GM18526 (cell line): ENCODE data around the gene GNAI2.

Source experiments
- POLR2A ChIP-seq: IDR thresholded peaks from 3 replicates; pipeline ENCODE4 v1.6.1; 2011; ENCODE audit not compliant: insufficient read length; ENCODE audit errors: extremely low read depth

GNAI2 gene

GRCh38 chr3:50201573-50202315, 34.3 kb upstream of the GNAI2 start:
- no peak for TF ChIP-seq POLR2A

GRCh38 chr3:50202353-50203112, 33.5 kb upstream of the GNAI2 start:
- no peak for TF ChIP-seq POLR2A

GRCh38 chr3:50203113-50203808, 32.7 kb upstream of the GNAI2 start:
- no peak for TF ChIP-seq POLR2A

- TF ChIP-seq POLR2A, result no peak
These were observed 31.9 kb upstream of the GNAI2 start for GRCh38 chr3:50203809-50204803.

GRCh38 chr3:50204804-50205412, 31.1 kb upstream of the GNAI2 start, which contains the start of gene SLC38A3:
Gene SLC38A3 (plus strand): TSS chr3:50205271. CDS start chr3:50214200, 8,929 bp downstream.
- TF ChIP-seq POLR2A, result no peak

- TF ChIP-seq POLR2A, result no peak
These were observed 30.4 kb upstream of the GNAI2 start for GRCh38 chr3:50205413-50206276.

- no peak for TF ChIP-seq POLR2A
These were observed 28.5 kb upstream of the GNAI2 start for GRCh38 chr3:50207359-50208042.

- no peak for TF ChIP-seq POLR2A
These were observed 27.2 kb upstream of the GNAI2 start for GRCh38 chr3:50208677-50209344.

- TF ChIP-seq POLR2A, result no peak
These were observed 25.9 kb upstream of the GNAI2 start for GRCh38 chr3:50210176-50210509.

- TF ChIP-seq POLR2A, result no peak
These were observed 25.3 kb upstream of the GNAI2 start for GRCh38 chr3:50210510-50211367.

GRCh38 chr3:50211930-50212329, 24.1 kb upstream of the GNAI2 start:
- no peak for TF ChIP-seq POLR2A
